ENCODE measurements around the gene BAIAP2L1.
A peak's percentile ranks its signal among the peaks of the same experiment; 100 is the strongest.

BAIAP2L1 gene

GRCh38 chr7:98423043-98423442, 22.2 kb upstream of the BAIAP2L1 start:
- H3K9me3 ChIP-seq (ENCODE audit: control insufficient read depth, insufficient read depth, low read depth, low read length): no peaks in the 10 kb centered on the region
- H3K4me1 ChIP-seq (ENCODE audit: control insufficient read depth, insufficient read depth, low read length): no peaks in the 10 kb centered on the region
- no peak overlapping the region for H3K4me3 ChIP-seq (ENCODE audit: low read depth, low read length)
- ChIA-PET POLR2A (no interaction called here), CTCF (interaction anchor here (0.6 to 5.2 kb wide), 6 partner anchors 22 to 419 kb away, joined by 3 to 65 read pairs (median 4); partner anchors contain the start of gene BAIAP2L1)
- no peaks in the 10 kb centered on the region for H3K36me3 ChIP-seq (ENCODE audit: control insufficient read depth in 2 of 2, insufficient read depth in 1 of 2, low read length in 2 of 2)
- H3K27ac ChIP-seq (ENCODE audit: extremely low read depth, low read depth, low read length): no peak overlapping the region
- peak; percentile 51 for TF ChIP-seq ZNF335 (tag by site-specific recombination; conservative IDR thresholded peaks at IDR 0.05)
- TF ChIP-seq GLIS1 (tag by site-specific recombination; IDR thresholded peaks at IDR 0.05): peak; percentile 20; the same call in 1 of the 2 replicates
- 0 out of 2 replicates have a peak, but pooled peaks have one; percentile 19 for TF ChIP-seq ZNF449 (tag by site-specific recombination; IDR thresholded peaks at IDR 0.05)
- TF ChIP-seq ZFP69B (tag by site-specific recombination; IDR thresholded peaks at IDR 0.05): no peak
- no peak for TF ChIP-seq ZIC2 (tag by site-specific recombination; IDR thresholded peaks at IDR 0.05)

- ChIA-PET POLR2A (interaction anchor here (1.0 kb wide), 1 partner anchor 20 kb away, joined by 3 read pairs; the partner anchor contains the start of gene BAIAP2L1), CTCF (interaction anchor here (0.6 to 5.2 kb wide), 31 partner anchors 8 to 890 kb away, joined by 3 to 65 read pairs (median 4); partner anchors contain the start of gene BAIAP2L1)
- Histone ChIP-seq H3K4me1 (ENCODE audit: control insufficient read depth, insufficient read depth, low read length) (no peaks in the 10 kb centered on the region), H3K36me3 (ENCODE audit: control insufficient read depth in 2 of 2, insufficient read depth in 1 of 2, low read length in 2 of 2) (no peaks in the 10 kb centered on the region), H3K4me3 (ENCODE audit: low read depth, low read length) (no peak overlapping the region), H3K9me3 (ENCODE audit: control insufficient read depth, insufficient read depth, low read depth, low read length) (no peaks in the 10 kb centered on the region), H3K27ac (ENCODE audit: extremely low read depth, low read depth, low read length) (no peak overlapping the region)
- TF ChIP-seq FEZF1 (tag by site-specific recombination; IDR thresholded peaks at IDR 0.05): no peak
- TF ChIP-seq SCRT2 (tag by site-specific recombination; IDR thresholded peaks at IDR 0.05): peak; percentile 69
- peak; percentile 90 for TF ChIP-seq ZNF654 (tag by site-specific recombination; IDR thresholded peaks at IDR 0.05; ENCODE audit: low read depth)
- peak; percentile 76 for TF ChIP-seq ZNF692 (tag by site-specific recombination; IDR thresholded peaks at IDR 0.05)
- peak; percentile 96 for TF ChIP-seq ZBTB48 (tag by site-specific recombination; IDR thresholded peaks at IDR 0.05)
- no peak for TF ChIP-seq GLIS2 (tag by site-specific recombination; IDR thresholded peaks at IDR 0.05)
- peak; percentile 84 for TF ChIP-seq ZFP69B (tag by site-specific recombination; IDR thresholded peaks at IDR 0.05)
- TF ChIP-seq ZNF501 (tag by site-specific recombination; IDR thresholded peaks at IDR 0.05): no peak
- TF ChIP-seq ZNF580 (tag by site-specific recombination; IDR thresholded peaks at IDR 0.05): no peak
- 0 out of 2 replicates have a peak, but pooled peaks have one; percentile 48 for TF ChIP-seq ZNF362 (tag by site-specific recombination; IDR thresholded peaks at IDR 0.05)
- no peak for TF ChIP-seq ZNF133 (tag by site-specific recombination; IDR thresholded peaks at IDR 0.05)
- TF ChIP-seq ZNF621 (tag by site-specific recombination; IDR thresholded peaks at IDR 0.05): no peak
- TF ChIP-seq ATF2 (tag by site-specific recombination; IDR thresholded peaks at IDR 0.05; ENCODE audit: low read depth): no peak
- TF ChIP-seq ZNF335 (tag by site-specific recombination; conservative IDR thresholded peaks at IDR 0.05): 0 out of 2 replicates have a peak, but pooled peaks have one; percentile 11
- peak; percentile 75; the same call in 1 of the 2 replicates for TF ChIP-seq ZNF2 (tag by site-specific recombination; IDR thresholded peaks at IDR 0.05)
- TF ChIP-seq WT1 (tag by site-specific recombination; IDR thresholded peaks at IDR 0.05): peak; percentile 21; the same call in 1 of the 2 replicates
- no peak for TF ChIP-seq ZNF791 (tag by site-specific recombination; IDR thresholded peaks at IDR 0.05)
- no peak for TF ChIP-seq HOXC10 (CRISPR knock-in tag; IDR thresholded peaks at IDR 0.05)
- TF ChIP-seq ZEB2 (tag by site-specific recombination; IDR thresholded peaks at IDR 0.05): peak; percentile 98
- 0 out of 2 replicates have a peak, but pooled peaks have one; percentile 23 for TF ChIP-seq ZBTB17 (tag by site-specific recombination; IDR thresholded peaks at IDR 0.05)
- TF ChIP-seq OSR2 (tag by site-specific recombination; IDR thresholded peaks at IDR 0.05): 0 out of 2 replicates have a peak, but pooled peaks have one; percentile 21
- no peak for TF ChIP-seq ZNF26 (tag by site-specific recombination; IDR thresholded peaks at IDR 0.05)
- TF ChIP-seq SCRT1 (tag by site-specific recombination; IDR thresholded peaks at IDR 0.05; ENCODE audit: borderline replicate concordance): 0 out of 2 replicates have a peak, but pooled peaks have one; percentile 35
Measured at GRCh38 chr7:98420966-98421612, 20.2 kb upstream of the BAIAP2L1 start.
